GM12865 (cell line): Measurements from ENCODE around the gene SKP1.

ENCODE experiments used
- DNase-seq: peaks from one replicate; pipeline ENCODE4 v3.0.0; 2010; ENCODE audit warnings: low read depth
- H3K4me3 ChIP-seq: 2 replicates; pipeline ENCODE4 v1.5.1; 2011; ENCODE audit warnings: mild to moderate bottlenecking, low read depth, low read length, control low read depth
- TF ChIP-seq, protein P1 (sequence below): IDR thresholded peaks from 2 replicates; pipeline ENCODE4 v1.5.1; 2011; ENCODE audit warnings: low read length, control low read depth, low read depth, inconsistent platforms; ENCODE audit not compliant: insufficient read depth; ENCODE audit errors: missing control alignments

The SKP1 gene

DNA sequence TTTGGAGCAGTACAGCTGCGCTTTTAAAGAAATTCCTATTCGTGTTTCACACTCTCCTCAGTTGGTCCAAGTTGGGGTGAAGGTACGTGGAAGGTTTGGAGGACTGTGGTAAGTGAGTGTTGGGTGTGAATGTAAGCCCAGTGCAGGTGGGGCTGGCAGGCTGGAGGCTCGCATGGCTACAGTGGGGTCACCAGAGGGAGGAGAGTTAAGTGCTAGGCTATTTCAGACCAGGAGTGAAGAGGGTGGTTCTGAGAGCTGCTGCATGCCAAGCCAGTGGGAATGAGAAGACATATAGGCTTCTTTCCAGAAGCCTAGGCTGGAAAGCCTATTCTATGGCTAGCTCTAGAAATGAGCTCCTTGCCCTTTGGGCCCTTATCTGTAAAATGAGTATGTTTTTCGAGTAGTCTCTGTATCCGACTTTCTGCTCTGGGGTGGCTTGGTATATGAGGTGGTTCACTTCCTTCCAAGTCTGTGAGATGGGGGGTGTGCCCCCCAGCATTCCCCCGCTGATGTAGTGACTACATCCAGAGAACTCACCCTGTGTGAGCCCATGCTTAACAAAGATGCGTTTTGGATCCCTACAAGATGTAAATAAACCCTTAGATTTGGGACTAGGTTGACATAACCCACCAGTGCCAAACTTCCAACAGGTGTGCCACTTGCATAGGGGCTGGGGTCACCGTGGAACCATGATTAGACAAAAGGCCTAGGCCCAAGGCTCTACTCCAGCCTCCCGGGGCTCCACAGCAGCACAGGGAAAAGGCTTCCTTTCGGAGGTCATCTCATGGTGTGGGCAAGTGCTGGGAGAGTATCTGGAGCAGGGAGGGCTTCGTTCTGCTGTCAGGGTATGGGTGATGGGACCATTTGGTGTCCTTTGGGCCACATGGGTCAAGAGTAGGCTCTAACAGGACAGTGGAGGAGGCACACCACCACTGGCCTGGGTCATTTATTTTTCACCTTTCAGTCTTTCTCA is 59.7 kb downstream of the SKP1 start:
- H3K4me3 ChIP-seq: no peak overlapping the region
- no peak for DNase-seq
- TF ChIP-seq, protein P1, sequence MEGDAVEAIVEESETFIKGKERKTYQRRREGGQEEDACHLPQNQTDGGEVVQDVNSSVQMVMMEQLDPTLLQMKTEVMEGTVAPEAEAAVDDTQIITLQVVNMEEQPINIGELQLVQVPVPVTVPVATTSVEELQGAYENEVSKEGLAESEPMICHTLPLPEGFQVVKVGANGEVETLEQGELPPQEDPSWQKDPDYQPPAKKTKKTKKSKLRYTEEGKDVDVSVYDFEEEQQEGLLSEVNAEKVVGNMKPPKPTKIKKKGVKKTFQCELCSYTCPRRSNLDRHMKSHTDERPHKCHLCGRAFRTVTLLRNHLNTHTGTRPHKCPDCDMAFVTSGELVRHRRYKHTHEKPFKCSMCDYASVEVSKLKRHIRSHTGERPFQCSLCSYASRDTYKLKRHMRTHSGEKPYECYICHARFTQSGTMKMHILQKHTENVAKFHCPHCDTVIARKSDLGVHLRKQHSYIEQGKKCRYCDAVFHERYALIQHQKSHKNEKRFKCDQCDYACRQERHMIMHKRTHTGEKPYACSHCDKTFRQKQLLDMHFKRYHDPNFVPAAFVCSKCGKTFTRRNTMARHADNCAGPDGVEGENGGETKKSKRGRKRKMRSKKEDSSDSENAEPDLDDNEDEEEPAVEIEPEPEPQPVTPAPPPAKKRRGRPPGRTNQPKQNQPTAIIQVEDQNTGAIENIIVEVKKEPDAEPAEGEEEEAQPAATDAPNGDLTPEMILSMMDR: no peak

DNA sequence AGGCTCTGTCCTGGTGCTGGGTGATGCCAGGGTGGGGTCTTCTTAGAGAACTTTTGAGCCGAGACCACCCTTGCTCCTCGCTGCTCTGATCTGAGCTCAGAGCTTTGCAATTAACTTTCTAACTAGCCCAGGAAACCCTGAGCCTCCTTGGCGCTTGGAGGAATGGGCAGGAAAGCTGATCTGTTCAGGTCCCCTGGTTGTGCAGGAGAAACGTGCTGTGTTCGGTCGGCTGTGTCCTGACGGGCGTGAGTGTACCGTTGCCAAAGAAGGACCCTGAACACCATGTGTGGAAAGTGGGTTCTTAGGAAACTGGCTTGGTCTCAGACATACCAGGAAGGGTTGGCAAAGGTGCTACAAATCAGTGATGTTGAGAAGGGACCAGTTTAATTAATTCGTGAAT is 60.5 kb downstream of the SKP1 start:
- TF ChIP-seq, protein P1: no peak
- peak overlapping the region; percentile 60 for H3K4me3 ChIP-seq
- no peak for DNase-seq

GRCh38 chr5:134115806-134116175 is 61.0 kb downstream of the SKP1 start:
- H3K4me3 ChIP-seq: peak overlapping the region; percentile 60
- no peak for DNase-seq
- TF ChIP-seq, protein P1: no peak

DNA sequence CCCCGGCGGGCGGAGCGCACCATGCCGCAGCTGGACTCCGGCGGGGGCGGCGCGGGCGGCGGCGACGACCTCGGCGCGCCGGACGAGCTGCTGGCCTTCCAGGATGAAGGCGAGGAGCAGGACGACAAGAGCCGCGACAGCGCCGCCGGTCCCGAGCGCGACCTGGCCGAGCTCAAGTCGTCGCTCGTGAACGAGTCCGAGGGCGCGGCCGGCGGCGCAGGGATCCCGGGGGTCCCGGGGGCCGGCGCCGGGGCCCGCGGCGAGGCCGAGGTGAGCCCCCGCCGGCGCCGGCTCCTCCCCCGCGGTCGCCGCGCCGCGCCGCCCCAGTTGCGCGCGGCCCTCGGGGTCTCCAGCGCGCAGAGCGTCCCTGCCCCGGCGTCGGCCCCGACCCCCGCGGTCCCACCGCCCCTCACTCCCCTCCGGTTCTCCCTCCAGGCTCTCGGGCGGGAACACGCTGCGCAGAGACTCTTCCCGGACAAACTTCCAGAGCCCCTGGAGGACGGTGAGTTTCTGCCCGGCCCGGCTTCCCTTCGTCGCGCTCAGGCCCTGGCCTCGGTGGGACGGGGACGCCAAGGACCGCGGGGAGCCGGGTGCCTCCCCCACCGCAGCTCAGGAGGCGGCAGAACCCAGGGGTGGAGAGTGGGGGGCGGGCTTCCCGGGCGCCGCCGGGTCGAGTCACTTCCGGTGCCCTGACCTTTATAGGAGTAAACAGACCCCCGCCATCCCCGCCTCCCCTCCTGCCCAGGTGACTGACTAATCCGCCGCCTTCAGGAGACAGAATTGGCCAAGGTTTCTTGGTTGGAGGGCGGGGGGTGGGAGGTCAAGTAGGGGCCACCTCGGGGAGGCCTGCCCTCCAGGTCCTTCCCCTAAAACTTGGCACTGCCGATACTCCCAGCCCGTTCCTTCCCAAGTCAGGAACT is 61.6 kb downstream of the SKP1 start:
- TF ChIP-seq, protein P1: no peak
- no peak for DNase-seq
- H3K4me3 ChIP-seq: peak overlapping the region; percentile 60

DNA sequence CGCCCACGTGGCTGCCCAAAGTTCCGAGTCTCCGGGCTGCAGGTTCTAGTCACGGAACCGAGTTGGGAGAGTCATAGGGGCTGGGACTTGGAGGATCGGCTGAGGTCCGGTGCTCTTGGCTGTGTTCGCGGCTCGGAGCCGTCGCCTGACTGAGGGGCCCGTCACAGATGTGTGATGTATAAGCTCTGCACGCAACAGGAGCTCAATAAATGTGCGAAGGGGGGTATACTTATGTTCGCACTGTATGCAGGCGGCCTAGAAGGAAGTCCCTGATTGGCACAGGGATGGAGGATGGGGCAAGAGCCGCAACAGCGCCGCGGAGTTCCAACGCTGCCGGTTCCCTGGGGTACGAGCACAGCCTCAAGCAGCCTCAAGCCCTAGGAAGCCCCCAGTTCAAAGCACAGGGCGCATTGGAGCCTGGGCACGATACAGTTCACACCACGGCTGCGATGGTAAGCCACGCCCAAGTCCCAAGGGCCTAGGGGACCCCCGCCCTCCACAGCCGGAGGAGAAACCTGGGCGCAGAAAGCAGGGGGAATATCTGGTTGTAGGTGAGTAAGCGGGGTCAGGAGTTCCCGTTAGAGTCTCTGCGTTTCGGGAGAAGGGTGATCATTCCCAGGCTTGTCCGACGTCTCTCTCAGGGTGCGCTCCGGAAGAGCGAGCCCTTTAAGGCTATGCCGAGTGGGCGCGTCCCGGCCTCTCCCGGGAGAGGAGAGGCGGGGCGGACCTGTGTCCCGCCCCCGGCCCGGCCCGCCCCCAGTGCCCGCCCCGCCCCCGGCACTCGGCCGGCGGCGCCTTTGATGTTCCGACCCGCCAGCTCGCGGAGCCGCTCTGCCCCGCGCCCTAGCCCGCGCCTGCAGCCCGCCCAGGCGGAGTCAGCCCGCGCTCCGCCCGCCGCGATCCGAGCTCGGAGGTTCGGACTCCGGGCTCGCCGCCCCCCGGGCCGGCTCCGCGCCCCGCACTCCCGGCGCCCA is 62.6 kb downstream of the SKP1 start, which contains the start of gene TCF7:
Gene TCF7 (plus strand): TSS at position 780 of the 974 bp plus-strand sequence. CDS start 226 bp downstream, outside the sequence.
- TF ChIP-seq, protein P1: no peak
- DNase-seq: peak; percentile 86
- H3K4me3 ChIP-seq: peak within 1 kb of the TSS; percentile 68

GRCh38 chr5:134113363-134113889 is 63.3 kb downstream of the SKP1 start:
- DNase-seq: no peak
- peak overlapping the region; percentile 68 for H3K4me3 ChIP-seq
- TF ChIP-seq, protein P1: no peak
